GM23338 (cell line): ENCODE data around the gene ALPP. TPM values are rescaled to one million over a fixed set of nuclear protein-coding genes. Genes with fewer than 3 reads are reported as not detected.

ENCODE experiments used
- ATAC-seq: fragments of 200-7000 bp; cut with Tn5 transposase; 3 replicates; pipeline ENCODE4 v1.9.1; 2020
- DNase-seq: peaks from one replicate; pipeline ENCODE4 v3.0.0-alpha.2; 2015; ENCODE audit warnings: low spot score
- H2AFZ ChIP-seq: fragments of 200-600 bp; sonication (generic); 2 replicates; pipeline ENCODE4 v1.8.0; 2016; ENCODE audit warnings: antibody characterized with exemption, mild to moderate bottlenecking, moderate library complexity
- H3F3A ChIP-seq: fragments of 200-600 bp; sonication (generic); replicated peaks from 2 replicates; pipeline ENCODE4 v1.8.0; 2017; ENCODE audit warnings: antibody characterized with exemption, mixed run types, low read depth
- H3K27ac ChIP-seq: fragments of 200-600 bp; sonication (generic); 2 replicates; pipeline ENCODE4 v1.6.1; 2016; ENCODE audit warnings: low read depth
- H3K27me3 ChIP-seq: fragments of 200-600 bp; sonication (generic); 2 replicates; pipeline ENCODE4 v1.8.0; 2016; ENCODE audit warnings: mild to moderate bottlenecking, mixed run types, moderate library complexity; ENCODE audit not compliant: insufficient read depth
- H3K36me3 ChIP-seq: fragments of 200-600 bp; sonication (generic); 2 replicates; pipeline ENCODE4 v1.8.0; 2016; ENCODE audit warnings: mild to moderate bottlenecking; ENCODE audit not compliant: insufficient read depth
- H3K4me1 ChIP-seq: fragments of 200-600 bp; sonication (generic); 2 replicates; pipeline ENCODE4 v1.8.0; 2016; ENCODE audit warnings: mild to moderate bottlenecking, moderate library complexity; ENCODE audit not compliant: insufficient read depth
- H3K4me2 ChIP-seq: fragments of 200-600 bp; sonication (generic); 2 replicates; pipeline ENCODE4 v1.7.1; 2017; ENCODE audit warnings: mixed run types
- H3K4me3 ChIP-seq: fragments of 200-600 bp; sonication (generic); 2 replicates; pipeline ENCODE4 v1.6.1; 2016; ENCODE audit warnings: mixed run types
- H3K79me2 ChIP-seq: fragments of 200-600 bp; sonication (generic); replicated peaks from 2 replicates; pipeline ENCODE4 v1.8.0; 2017; ENCODE audit warnings: mild to moderate bottlenecking; ENCODE audit not compliant: insufficient read depth
- H3K9me2 ChIP-seq: fragments of 200-600 bp; sonication (generic); 2 replicates; pipeline ENCODE4 v1.8.0; 2017; ENCODE audit not compliant: insufficient read depth
- H4K20me1 ChIP-seq: fragments of 200-600 bp; sonication (generic); replicated peaks from 2 replicates; pipeline ENCODE4 v1.8.0; 2017; ENCODE audit warnings: mild to moderate bottlenecking; ENCODE audit not compliant: insufficient read depth
- H3K27ac Mint-ChIP-seq: 2 replicates; pipeline ENCODE4 v1.8.0; 2020; ENCODE audit warnings: inconsistent platforms, mild to moderate bottlenecking, moderate library complexity, mixed read lengths
- H3K27me3 Mint-ChIP-seq: 3 replicates; pipeline ENCODE4 v1.8.0; 2022; ENCODE audit warnings: low read depth, mild to moderate bottlenecking, moderate library complexity, mixed read lengths, inconsistent platforms; ENCODE audit not compliant: insufficient read depth, poor library complexity
- H3K36me3 Mint-ChIP-seq: 3 replicates; pipeline ENCODE4 v1.8.0; 2021; ENCODE audit warnings: low read depth, mild to moderate bottlenecking, inconsistent platforms, moderate library complexity, mixed read lengths
- H3K4me1 Mint-ChIP-seq: 3 replicates; pipeline ENCODE4 v1.8.0; 2020; ENCODE audit warnings: mild to moderate bottlenecking, inconsistent platforms, mixed read lengths
- H3K4me3 Mint-ChIP-seq: 3 replicates; pipeline ENCODE4 v1.8.0; 2021; ENCODE audit warnings: moderate library complexity, mild to moderate bottlenecking, inconsistent platforms, mixed read lengths
- H3K9me3 Mint-ChIP-seq: 3 replicates; pipeline ENCODE4 v1.8.0; 2020; ENCODE audit warnings: moderate library complexity, mild to moderate bottlenecking, inconsistent platforms, mixed read lengths
- EZH2phosphoT487 ChIP-seq: fragments of 200-600 bp; sonication (generic); IDR thresholded peaks from one replicate; pipeline ENCODE4 v1.8.1; 2018; ENCODE audit warnings: antibody characterized with exemption; ENCODE audit not compliant: unreplicated experiment
- POLR2AphosphoS5 ChIP-seq: IDR thresholded peaks from 2 replicates; pipeline ENCODE4 v1.6.1; 2016; ENCODE audit warnings: antibody characterized with exemption, low read depth
- STAT1 ChIP-seq: IDR thresholded peaks from one replicate; pipeline ENCODE4 v1.6.1; 2016; ENCODE audit warnings: antibody characterized with exemption; ENCODE audit not compliant: unreplicated experiment
- ZNF462 ChIP-seq: fragments of 250-450 bp; sonication (Bioruptor Pico); IDR thresholded peaks from 2 replicates; pipeline ENCODE4 v1.5.0; 2020; ENCODE audit warnings: mild to moderate bottlenecking, moderate library complexity
- polyA plus RNA-seq: library from polyadenylated mRNA; unstranded; fragments of >200 nt; fragmentation: Nextera tagmentation; extraction: Ambion mirVana; gene quantifications from 2 replicates; pipeline ENCODE4 v1.2.1, GENCODE V29; 2016
- total RNA-seq: library from RNA; depleted of rRNA; stranded (reverse); fragments of >200 nt; shearing (Covaris generic); gene quantifications from 2 replicates; pipeline ENCODE4 v1.2.3, GENCODE V29; 2014

ALPP gene
- total and polyA plus RNA-seq, 2 experiments from 2014 or later: 0.28 TPM; not detected in 1

GRCh38 chr2:232340171-232340935 is 38.2 kb upstream of the ALPP start:
- Histone ChIP-seq H3K36me3 (no peaks in the 10 kb centered on the region), H3K27me3 (no peaks in the 10 kb centered on the region), H3K79me2 (no peaks in the 10 kb centered on the region), H4K20me1 (no peaks in the 10 kb centered on the region), H3K4me2 (no peak overlapping the region), H3F3A (no peaks in the 10 kb centered on the region), H3K9me2 (no peaks in the 10 kb centered on the region), H3K27ac (no peak overlapping the region), H3K4me1 (no peaks in the 10 kb centered on the region), H2AFZ (no peak overlapping the region), H3K4me3 (no peak overlapping the region)
- H3K4me3 Mint-ChIP-seq: no peak overlapping the region
- ATAC-seq (no peak), DNase-seq (no peak)
- 0 out of 3 replicates have a peak, but pooled peaks cover 4% of the 10 kb centered on the region for H3K4me1 Mint-ChIP-seq
- H3K36me3 Mint-ChIP-seq: no peaks in the 10 kb centered on the region; the same call in 2 of the 3 replicates
- H3K9me3 Mint-ChIP-seq: no peaks in the 10 kb centered on the region
- peaks cover 11% of the 10 kb centered on the region for H3K27me3 Mint-ChIP-seq
- TF ChIP-seq POLR2AphosphoS5: no peak
- TF ChIP-seq STAT1: no peak
- no peak for TF ChIP-seq ZNF462 (CRISPR knock-in tag)
- TF ChIP-seq EZH2phosphoT487: no peak
- H3K27ac Mint-ChIP-seq: no peak overlapping the region
